Mucosa of rectum (tissue), 2 donors: ENCODE measurements around the gene AMN.

Source experiments
- H3K27ac ChIP-seq, 2 donors: one replicate each; pipeline ENCODE4 v1.7.0; 2013; ENCODE audit warnings: inconsistent platforms in 2 of 2, low read depth in 2 of 2, low read length in 2 of 2
- H3K27me3 ChIP-seq, 2 donors: one replicate each; pipeline ENCODE4 v1.7.0; 2013; ENCODE audit warnings: low read length in 2 of 2; ENCODE audit not compliant: control insufficient read depth in 2 of 2, insufficient read depth in 2 of 2
- H3K36me3 ChIP-seq, 2 donors: one replicate each; pipeline ENCODE4 v1.7.0; 2013; ENCODE audit warnings: low read length in 2 of 2; ENCODE audit not compliant: control insufficient read depth in 2 of 2, insufficient read depth in 2 of 2
- H3K4me1 ChIP-seq, 2 donors: one replicate each; pipeline ENCODE4 v1.7.0; 2013; ENCODE audit warnings: low read length in 2 of 2, mild to moderate bottlenecking in 1 of 2; ENCODE audit not compliant: control insufficient read depth in 2 of 2, insufficient read depth in 2 of 2
- H3K4me3 ChIP-seq, 2 donors: one replicate each; pipeline ENCODE4 v1.7.0; 2013; ENCODE audit warnings: low read length in 2 of 2
- H3K9ac ChIP-seq, 2 donors: one replicate each; pipeline ENCODE4 v1.7.0; 2013; ENCODE audit warnings: low read length in 2 of 2, low read depth in 1 of 2, mild to moderate bottlenecking in 1 of 2
- H3K9me3 ChIP-seq, 2 donors: one replicate each; pipeline ENCODE4 v1.7.0; 2013; ENCODE audit warnings: low read length in 2 of 2; ENCODE audit not compliant: control insufficient read depth in 2 of 2
- donor health status: healthy.
- donor health status: Normal muscosa, but diverticular disease.

AMN gene

DNA sequence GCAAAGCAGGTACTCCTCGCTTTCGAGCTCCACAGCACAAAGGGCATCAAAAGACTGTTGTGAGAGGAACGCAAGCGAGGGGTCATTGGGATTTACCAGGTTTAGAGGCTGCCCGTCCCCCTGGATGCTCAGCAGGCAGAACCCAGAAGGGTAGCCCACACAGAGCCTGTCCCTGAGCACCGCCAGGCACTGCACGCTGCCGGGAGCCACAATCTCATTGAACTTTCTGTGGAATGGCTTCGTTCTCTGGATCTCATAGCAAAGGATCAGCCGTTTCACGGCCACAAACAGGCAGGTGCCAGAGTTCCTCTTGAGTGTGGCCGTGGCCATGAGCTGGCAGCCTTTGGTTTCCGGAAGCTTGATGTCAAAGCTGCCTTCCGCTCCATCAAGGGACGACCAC lies 21.5 kb downstream of the AMN start:
- Histone ChIP-seq H3K36me3 (peaks cover 63 to 67% of the 10 kb centered on the region in 2 donors), H3K9me3 (no peaks in the 10 kb centered on the region), H3K4me1 (peaks cover 0 to 7% of the 10 kb centered on the region in 2 donors), H3K27ac (no peak overlapping the region), H3K4me3 (no peak overlapping the region), H3K27me3 (no peaks in the 10 kb centered on the region), H3K9ac (no peak overlapping the region)

DNA sequence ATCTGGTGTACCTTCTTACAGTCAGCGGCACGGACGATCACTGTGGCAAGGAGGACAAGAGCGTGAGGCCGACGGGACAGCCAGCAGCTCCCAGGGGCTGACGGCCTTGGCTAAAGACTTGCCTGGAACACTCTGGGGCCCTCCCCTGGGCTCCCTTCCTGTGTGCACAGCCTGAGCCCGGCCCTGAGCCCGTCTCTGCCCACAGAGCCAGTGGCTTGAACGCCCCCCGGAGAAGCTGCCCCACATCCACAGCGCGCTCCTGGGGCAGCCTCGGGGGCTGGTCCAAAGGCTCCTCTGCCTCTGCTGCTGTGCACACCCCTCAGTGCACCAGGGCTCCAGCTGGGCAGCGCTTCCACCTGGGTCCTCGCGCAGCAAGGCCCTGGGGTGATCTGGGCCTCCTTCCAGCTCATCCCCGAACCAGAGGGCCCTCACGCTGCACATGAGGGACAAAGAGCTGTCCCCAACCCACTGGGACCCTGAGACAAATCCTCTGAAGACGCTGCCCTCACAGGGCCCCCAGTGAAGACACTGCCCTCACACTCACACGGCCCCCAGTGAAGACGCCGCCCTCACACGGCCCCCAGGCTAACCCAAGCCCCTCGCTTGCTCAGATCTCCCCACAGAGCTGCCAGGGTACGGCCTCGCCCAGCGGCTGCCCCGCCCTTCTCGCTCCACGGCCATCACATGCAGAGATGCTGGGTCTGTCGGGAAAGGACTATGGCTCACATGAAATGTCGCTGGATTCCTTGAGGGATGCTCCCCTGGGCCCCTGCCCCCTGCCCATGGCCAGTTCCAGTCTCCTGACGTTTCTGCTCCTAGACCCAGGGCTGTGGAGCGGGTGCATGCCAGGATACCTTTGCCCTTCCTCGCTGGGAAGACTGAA lies 22.2 kb downstream of the AMN start:
- Histone ChIP-seq H3K4me3 (no peak overlapping the region), H3K36me3 (peaks cover 66 to 67% of the 10 kb centered on the region in 2 donors), H3K27me3 (no peaks in the 10 kb centered on the region), H3K9me3 (no peaks in the 10 kb centered on the region), H3K9ac (no peak overlapping the region), H3K4me1 (peaks cover 0 to 7% of the 10 kb centered on the region in 2 donors), H3K27ac (no peak overlapping the region)

DNA sequence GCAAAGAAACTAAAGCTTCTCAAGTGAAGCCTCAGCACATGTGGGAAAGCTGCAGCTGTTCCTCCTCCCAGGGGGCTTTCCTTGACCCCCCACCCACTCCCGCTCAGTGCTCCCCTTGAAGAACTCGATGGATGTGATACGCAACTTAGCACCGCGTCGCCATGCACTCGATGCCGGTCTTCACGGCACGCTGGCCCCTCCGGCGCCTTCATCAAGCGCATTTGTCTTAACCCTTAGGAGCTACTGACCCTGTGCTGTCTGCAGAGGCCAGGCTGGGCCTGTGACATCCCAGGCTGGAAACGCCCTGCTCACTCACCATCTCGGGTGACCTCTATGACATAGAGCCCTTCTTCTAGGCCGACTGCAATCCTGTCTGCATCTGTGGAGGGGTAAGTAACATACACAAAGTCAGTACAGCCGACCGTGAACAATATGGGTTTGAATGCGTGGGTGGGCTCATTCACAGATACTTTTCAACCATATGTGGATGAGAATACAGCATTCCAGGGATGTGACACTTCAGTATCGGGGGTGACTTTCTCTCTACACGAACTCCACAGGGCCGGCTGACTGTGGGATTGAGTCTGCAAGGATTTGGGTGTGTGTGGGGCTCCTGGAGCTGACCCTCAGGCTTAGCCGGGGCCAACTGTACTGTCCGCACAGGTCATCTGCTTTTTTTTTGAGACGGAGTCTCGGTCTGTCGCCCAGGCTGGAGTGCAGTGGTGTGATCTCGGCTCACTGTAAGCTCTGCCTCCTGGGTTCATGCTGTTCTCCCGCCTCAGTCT lies 23.1 kb downstream of the AMN start:
- H3K9ac ChIP-seq: no peak overlapping the region
- peaks cover 0 to 6% of the 10 kb centered on the region in 2 donors for H3K4me1 ChIP-seq
- no peak overlapping the region for H3K4me3 ChIP-seq
- H3K36me3 ChIP-seq: peaks cover 69 to 74% of the 10 kb centered on the region in 2 donors
- H3K27me3 ChIP-seq: no peaks in the 10 kb centered on the region
- no peak overlapping the region for H3K27ac ChIP-seq
- H3K9me3 ChIP-seq: no peaks in the 10 kb centered on the region

DNA sequence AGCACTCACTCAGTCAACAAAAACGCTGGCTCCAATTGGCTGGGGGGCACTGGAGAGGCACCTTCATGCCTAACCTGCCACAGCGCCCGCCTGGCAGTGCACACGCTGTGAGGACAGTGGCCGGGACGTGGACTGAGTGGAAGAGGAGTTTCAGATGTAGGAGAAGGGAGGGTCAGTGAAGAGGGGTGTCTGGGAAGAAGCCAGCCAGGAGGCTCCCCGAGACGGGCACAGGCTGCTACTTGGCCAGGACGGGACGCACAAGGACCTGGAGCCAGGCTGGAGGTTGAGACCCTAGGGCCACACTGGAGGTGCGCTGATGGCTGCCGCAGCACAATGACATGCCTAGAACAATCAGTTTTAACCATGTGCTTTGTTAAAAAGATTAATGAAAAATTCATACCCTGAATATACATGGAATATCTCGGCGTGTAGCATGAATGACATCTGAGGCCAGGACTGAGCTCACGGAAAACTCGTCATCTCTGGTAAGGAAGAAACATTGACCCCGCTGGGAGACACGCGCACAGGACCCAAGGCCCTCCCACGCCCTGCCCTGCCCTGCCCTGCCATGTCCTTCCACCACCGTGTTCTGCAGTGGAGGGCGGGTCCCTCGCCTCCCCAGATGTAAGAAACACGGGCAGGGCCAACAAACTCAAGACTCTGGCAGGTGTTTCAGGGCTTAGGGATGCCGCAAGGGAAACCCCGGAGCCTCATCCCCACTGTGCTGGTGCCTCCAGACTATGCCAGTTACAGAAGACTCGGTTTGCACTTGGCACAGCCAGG lies 25.0 kb downstream of the AMN start:
- Histone ChIP-seq H3K27ac (no peak overlapping the region), H3K4me3 (no peak overlapping the region), H3K9ac (no peak overlapping the region), H3K27me3 (no peaks in the 10 kb centered on the region), H3K36me3 (peaks cover 70 to 76% of the 10 kb centered on the region in 2 donors), H3K4me1 (no peaks in the 10 kb centered on the region), H3K9me3 (no peaks in the 10 kb centered on the region)

DNA sequence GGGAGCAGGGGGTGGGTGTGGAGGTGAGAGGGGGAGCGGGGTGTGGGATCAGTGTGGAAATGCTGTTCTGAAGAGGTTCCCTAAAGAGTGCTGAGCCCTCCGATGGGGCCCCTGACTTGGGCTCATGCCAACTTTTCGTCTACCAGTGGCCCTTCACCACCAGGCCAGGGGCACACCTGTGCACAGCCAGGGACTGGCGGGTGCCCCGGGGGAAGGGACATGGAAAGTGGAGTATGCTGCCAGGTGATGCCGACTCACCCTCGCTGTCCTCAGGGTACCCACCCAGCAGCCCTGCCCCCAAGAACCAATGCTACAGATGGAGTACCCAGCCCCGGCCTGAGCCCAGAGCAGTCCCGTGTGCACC lies 26.2 kb downstream of the AMN start:
- no peak overlapping the region for H3K9ac ChIP-seq

DNA sequence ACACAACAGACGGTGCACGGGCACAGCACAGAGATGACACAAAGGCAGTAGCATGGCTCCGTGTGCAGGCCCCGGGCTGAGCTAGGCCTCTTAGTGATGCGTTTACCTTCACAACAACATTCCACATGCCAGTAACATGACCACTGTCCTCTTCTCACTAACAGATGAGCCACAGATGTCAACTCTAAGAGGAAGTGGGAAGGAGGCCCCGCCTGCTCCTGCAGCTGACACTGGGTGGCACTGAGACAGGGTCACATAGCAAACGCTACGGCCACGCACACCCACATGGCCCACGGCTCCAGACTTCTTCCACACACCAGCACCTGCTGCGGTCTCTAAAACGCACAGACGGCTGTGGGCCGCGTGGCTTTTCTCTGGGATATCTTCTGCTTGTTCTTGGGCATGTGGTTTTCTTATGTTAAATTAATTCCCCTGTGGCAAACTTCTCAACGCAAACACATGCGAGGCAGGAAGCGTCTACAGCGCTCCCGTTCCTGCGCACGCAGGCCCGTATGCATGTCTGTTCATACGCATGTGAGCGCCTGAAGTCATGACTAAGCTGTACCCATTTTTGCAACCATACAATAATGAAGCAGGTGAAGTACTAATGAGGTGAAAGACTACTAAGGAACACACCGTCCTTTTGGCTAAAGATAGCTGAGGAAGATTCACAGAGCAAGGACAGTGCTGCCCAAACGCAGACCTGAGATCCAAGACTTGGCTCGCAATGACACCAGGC lies 26.8 kb downstream of the AMN start:
- Histone ChIP-seq H3K27ac (peak overlapping the region in 1 of 2 donors; percentile 13), H3K36me3 (peaks cover 71 to 80% of the 10 kb centered on the region in 2 donors)

More for the DNA sequence above, 26.2 kb downstream of the AMN start:
- Histone ChIP-seq H3K27ac (peak overlapping the region in 1 of 2 donors; percentile 13), H3K4me1 (no peaks in the 10 kb centered on the region), H3K27me3 (no peaks in the 10 kb centered on the region), H3K36me3 (peaks cover 73 to 81% of the 10 kb centered on the region in 2 donors), H3K4me3 (no peak overlapping the region), H3K9me3 (no peaks in the 10 kb centered on the region)

DNA sequence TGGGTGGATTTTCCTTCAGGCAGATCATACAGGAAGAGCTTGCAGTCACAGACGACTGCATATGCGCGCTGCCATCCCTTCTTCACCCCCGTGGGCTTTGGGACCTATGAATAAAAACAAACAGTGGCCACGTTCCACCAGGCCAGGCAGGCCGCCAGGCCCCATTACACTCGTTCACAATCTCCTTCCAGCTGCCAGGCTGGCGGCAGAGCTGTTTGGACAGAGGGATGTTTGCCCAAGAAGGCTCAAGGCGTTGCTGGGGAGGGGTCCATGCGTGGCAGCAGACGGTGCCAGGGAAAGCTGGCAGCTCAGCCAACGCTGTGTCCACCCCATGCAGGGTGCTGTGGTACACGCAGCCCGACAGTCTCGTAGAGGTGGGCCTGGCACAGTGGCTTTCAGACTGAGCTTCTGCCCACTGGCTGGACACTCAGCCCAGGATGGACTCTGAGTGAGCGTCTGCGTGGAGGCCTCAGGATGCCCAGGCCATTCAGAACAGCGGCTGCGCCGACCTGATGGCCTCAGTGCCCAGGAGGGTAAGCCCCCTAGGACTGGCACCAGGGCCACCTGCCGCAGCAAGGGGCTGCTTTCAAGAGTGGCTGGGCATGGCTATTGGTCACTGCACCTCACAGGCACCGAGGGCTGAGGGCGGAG lies 27.5 kb downstream of the AMN start:
- H3K27me3 ChIP-seq: no peaks in the 10 kb centered on the region
- no peaks in the 10 kb centered on the region for H3K9me3 ChIP-seq
- H3K9ac ChIP-seq: no peak overlapping the region
- H3K4me1 ChIP-seq: no peaks in the 10 kb centered on the region
- no peak overlapping the region for H3K4me3 ChIP-seq
- H3K36me3 ChIP-seq: peaks cover 70 to 83% of the 10 kb centered on the region in 2 donors
- no peak overlapping the region for H3K27ac ChIP-seq

More for the DNA sequence above, 26.8 kb downstream of the AMN start:
- H3K4me1 ChIP-seq: no peaks in the 10 kb centered on the region
- no peaks in the 10 kb centered on the region for H3K27me3 ChIP-seq
- no peak overlapping the region for H3K4me3 ChIP-seq
- H3K9me3 ChIP-seq: no peaks in the 10 kb centered on the region
- H3K9ac ChIP-seq: no peak overlapping the region

DNA sequence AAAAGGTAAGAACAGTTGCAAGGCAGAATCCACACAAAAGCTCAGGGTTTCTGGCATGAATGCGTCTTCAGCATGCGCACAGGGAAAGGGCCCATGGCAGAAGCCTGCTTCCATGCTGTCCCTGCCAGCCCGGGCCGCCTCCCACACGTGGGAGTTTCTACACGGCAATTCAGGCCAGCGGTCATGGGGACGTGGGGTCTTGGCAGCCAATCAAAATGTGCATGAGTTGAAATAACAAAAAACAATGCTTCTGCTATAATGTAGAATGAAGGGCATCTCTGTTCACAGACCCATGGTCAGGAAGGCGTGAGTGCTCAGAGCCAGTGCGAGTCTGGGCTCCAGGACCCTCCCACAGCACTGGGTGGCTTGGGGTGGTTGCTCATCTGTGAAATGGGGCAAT lies 28.6 kb downstream of the AMN start:
- Histone ChIP-seq H3K9me3 (no peaks in the 10 kb centered on the region), H3K27me3 (no peaks in the 10 kb centered on the region), H3K4me1 (no peaks in the 10 kb centered on the region), H3K4me3 (no peak overlapping the region), H3K27ac (no peak overlapping the region), H3K36me3 (peaks cover 67 to 77% of the 10 kb centered on the region in 2 donors), H3K9ac (no peak overlapping the region)

DNA sequence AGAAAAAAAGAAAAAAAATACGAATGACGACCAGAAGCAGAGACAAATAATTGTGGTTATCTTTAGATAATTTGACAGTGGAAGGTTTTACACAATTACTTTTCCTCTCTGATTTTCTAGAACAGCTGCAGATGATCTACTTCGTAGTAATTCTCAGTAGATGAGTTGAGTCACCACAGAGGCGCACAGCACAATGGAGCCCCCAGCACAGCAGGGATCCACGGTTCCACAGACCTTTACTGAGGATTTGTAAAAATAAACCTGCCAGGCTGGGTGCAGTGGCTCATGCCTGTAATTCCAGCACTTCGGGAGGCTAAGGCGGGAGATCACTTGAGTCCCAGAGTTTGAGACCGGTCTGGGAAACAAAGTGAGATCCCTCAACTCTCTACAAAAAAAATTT lies 29.3 kb downstream of the AMN start:
- Histone ChIP-seq H3K27ac (no peak overlapping the region), H3K9ac (no peak overlapping the region), H3K27me3 (no peaks in the 10 kb centered on the region), H3K4me3 (no peak overlapping the region), H3K9me3 (no peaks in the 10 kb centered on the region), H3K4me1 (no peaks in the 10 kb centered on the region), H3K36me3 (peaks cover 66 to 72% of the 10 kb centered on the region in 2 donors)
